CD1c-positive myeloid dendritic cell (primary cell): ENCODE results near the gene PRKCA.

Experiments used
- DNase-seq: peaks from one replicate; pipeline ENCODE4 v3.0.0-alpha.2; 2016; ENCODE audit errors: extremely low spot score

Gene PRKCA

DNA sequence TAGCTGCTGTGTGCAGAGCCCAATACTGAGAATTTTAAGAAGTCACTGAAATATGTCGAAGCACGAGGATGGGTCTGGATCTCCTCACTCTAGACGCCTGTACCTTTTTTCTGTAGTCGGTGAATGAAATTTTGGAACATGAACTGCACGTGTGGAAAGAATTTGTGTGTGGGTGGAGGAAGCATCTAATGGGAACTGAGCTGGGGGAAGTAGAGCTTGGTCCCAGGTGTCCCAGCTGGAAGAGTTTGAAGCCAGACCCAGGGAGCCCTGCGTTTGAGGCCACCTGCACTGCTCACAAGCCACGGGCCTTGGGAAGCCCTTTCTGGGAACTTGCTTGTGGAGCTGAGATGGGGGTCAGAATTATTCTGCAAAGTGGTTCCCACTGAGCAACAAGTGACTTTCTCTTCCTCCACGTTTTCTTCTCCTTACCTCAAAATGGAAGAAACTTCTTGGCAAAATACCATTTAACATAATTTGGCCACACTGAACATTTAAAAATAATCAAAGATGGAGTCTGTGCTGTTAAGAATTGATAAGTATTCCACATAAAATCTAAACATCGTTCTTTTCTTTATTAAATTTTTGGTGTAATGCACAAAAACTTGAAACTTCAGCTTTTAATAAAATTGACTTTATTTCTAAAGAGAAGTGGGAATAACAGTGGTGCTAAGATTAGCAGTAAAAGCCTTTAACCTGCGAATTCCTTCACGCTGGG lies 163.8 kb downstream of the PRKCA start:
- peak; percentile 36 for DNase-seq

DNA sequence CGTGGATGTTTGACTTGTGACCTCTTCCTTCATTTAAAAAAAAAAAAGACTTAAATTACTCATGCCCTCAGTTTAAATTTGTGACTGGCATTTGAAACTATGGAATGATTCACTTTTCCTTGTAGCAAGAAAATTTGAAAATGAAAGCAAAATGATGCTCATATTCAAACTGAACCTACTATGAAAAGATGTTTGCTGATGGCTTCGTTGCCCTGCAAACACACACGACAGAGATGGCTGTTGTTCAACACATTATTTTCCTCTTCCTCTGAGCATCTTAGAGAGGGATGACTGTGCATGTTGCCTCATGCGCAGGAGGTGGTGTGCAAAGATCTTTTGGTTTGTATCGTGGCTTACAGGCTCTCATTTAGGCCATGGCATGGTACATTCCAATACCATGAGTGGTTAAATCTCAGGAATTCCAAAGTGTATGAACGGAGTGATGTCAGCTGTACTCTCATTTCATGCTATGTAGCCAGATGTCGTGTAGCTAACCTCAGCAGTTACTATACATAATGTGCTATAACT lies 164.5 kb downstream of the PRKCA start:
- DNase-seq, result peak; percentile 84

DNA sequence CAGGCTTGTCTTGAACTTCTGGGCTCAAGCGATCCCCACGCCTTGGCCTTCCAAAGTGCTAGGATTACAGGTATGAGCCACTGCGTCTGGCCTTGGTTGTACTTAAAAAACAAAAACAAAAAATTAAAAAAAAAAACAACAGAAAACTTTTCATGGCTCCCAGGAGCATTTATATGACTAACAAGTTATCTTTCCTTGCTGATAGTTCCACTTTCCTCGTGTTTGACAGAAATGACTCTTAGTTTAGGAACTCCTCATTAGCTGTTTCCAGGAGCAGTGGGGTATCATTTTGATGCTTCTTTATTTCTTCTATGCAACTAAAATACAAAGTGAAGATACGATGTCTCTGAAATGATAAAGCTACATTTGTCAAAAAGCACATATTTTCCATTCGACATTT lies 165.4 kb downstream of the PRKCA start:
- DNase-seq, result peak; percentile 53

DNA sequence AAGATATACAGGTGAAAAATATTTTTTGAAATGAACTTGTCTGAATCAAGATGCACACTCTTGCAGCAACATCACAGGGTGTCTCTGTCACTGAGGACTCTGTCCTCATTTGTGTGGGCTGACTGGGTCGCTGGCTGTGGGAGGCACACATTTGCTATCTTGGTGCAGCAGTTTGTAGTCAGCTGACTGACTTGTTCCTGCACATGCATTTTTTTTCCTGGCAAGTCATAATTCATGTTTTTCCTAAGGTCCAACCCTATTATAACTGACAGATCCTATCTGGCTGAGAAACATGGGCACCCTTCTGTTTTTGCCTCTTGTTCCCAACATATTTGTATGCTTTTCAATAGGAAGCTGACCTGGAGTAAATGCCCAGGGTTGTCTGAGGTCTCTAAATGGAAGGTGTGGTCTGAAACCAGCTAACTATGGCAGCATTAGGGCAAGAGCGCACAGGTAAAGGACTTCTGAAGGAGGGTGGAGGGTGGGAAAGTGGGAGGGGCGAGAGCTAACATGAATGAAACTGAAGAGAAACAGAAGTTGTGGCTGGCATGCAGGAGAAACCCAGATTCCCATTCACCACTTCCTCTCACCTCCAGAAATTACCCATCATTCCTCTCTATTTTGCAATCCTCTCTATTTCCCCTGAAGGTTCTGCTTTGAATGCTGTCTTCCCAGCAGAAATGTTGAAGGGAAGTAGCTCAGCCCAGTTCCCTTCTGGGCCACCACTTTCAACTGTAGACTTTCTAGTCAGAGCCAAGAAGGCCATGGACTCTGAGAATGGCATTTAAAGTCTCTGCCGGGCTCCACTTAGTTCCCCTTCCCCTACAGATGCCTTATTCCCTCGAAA lies 166.1 kb downstream of the PRKCA start:
- DNase-seq, result peak; percentile 95

DNA sequence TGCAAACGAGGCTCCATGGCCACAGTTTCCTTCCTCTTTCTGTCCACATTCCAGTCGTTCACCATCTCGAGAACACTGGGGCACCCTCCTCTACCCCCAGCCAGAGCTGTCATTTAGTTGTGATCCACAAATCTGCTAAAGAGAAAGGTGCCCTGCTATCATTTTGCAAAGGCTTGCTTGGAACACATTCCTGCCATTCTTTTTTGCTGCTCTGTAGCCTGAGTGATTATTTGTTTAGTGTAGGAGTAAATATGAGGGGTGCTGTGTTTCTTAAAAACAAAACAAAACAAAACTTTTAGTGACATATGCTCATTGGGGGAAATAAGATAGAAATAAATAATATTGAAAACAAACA lies 166.7 kb downstream of the PRKCA start:
- DNase-seq, result no peak

DNA sequence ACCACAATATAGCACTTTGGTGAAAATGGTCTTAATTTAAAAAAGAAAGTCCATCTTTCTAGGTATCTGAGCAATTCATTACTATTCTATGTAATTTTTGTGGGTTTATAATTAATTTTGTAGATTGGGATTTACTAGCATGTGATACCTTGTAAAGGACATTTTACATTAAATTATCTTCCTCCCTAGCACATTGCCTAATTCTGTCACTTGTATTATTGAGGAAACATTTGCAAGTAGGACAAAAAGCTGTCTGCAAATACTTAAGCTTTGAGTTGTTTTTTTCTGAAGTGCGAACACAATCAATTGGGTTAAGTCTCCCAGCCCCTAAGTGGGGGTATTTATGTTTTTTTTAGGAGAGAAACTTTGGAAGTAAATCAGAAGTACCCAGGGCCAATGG lies 167.0 kb downstream of the PRKCA start:
- peak; percentile 26 for DNase-seq

DNA sequence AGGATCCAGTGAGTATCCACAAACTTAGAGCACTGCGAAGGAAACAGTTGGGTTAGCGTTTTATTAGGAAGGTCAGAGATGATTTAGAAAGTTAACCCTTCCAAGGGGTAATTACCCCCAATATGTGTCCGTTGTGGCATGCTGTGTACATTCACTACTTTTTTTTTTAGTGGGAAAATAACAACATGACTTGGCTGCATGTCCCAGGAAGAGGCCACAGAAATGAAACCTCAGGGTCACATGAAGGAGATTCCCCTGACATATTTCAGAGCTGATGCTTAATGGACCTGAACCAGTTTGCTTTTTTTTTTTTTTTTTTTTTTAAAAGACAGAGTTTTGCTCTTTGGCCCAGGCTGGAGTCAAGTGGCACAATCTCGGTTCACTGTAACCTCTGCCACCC lies 167.5 kb downstream of the PRKCA start:
- DNase-seq, result no peak

DNA sequence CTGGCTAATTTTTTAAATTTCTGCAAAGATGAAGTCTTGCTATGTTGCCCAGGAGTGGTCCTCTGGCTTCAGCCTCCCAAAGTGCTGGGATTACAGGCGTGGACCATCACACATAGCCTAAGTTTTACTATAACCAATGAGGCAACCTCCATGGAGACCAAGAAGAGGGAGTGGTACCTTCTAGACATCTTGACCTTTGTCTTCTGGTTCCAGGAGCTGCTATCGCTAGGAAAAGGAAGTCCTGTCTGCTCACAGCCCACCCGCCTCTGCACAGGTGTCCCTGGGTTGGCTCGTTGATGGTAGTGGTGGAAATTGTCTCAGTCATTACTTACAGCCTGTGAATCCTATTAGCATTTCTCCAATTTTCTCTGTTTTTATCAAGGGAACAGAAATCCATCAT lies 169.7 kb downstream of the PRKCA start:
- DNase-seq, result no peak

DNA sequence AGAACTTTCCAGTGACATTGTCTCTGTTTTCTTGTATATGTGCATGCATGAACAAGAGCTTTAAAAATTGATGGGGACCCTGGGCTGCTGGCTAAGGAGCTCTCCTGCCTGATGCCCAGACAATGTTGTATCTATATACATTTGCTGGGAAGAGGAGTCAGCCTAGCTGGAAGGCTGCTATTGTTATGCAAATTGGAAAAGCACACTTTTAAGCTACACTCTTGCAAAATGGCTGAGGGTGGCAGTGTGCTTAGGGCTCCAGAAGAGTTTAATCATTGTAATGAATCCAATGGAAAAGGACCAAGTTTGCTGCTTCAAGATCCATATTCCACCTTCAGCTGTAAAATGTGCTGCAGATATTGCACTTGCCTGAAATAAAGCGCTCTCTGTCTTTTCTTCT lies 171.8 kb downstream of the PRKCA start:
- no peak for DNase-seq

DNA sequence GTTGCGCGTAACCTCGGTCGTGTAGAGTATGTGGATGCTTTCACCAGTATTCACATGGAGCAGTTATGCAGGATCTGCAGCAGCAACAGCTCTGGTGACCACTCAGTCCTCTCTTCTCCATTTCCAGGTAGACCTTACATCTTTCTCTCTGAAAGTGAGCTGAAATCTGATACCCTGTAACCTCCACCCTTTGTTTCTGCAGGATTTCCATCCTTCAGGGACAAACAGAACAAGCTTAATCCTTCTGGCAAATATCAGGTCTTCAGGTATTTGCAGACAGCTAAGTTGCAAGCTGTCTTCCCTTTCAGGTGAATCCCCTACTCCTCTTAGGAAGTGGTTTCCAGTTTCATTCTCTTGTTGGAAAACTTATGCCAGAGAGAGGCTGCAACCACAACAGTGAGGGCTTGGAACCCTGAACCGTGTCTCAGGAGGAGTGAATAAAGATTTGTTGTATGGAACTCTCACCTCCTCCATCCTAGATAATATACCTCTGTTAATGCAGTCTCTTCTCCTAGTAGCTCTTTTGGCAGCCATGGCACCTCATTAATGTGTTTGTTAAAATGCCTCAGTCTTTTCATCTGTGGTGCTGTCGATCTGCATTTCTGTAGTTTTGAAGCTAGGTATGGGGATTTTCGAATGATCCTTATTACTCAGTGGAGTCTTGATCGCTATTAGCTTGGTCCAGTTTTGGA lies 172.5 kb downstream of the PRKCA start:
- DNase-seq, result no peak

DNA sequence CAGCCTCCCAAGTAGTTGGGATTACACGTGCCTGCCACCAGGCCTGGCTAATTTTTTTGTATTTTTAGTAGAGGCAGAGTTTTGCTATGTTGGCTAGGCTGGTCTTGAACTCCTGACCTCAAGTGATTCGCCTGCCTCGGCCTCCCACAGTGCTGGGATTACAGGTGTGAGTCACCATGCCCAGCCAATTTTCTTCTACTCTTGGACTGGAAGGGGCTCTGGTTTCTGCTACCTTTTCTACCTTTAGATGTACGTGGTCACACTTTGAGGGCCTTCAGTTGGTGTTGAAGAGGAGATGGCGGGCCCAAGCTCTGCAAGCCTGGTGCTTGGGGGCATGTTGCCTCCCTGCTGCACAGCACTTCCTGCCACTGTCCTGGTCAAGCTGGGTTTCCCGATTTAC lies 173.6 kb downstream of the PRKCA start:
- DNase-seq, result no peak

DNA sequence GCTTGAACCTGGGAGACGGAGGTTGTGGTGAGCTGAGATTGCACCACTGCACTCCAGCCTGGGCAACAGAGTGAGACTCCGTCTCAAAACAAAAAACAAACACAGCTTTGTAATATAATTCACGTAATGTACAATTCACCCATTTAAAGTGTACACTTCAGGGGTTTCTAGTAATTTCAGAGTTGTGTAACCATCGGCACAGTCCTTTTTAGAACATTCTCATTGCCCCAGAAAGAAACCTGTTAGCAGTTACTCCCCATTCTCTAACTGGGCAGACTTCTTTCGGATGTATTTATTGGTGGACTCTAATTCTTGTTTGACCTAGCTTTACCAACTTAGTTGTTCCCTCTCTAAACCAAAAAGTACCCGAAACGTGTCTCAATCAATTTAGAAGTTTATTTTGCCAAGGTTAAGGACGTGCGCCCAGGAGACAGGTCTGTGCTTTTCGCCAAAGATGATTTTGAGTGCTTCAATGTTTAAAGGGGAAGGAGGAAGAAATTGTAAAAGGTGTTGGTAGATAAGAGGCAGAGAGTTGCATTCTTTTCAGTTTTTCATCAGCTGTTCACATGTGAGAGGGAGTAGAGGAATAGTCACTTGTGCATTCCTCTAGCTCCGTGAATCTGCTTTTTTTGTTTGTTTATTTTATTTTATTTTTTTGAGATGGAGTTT lies 175.3 kb downstream of the PRKCA start:
- no peak for DNase-seq

DNA sequence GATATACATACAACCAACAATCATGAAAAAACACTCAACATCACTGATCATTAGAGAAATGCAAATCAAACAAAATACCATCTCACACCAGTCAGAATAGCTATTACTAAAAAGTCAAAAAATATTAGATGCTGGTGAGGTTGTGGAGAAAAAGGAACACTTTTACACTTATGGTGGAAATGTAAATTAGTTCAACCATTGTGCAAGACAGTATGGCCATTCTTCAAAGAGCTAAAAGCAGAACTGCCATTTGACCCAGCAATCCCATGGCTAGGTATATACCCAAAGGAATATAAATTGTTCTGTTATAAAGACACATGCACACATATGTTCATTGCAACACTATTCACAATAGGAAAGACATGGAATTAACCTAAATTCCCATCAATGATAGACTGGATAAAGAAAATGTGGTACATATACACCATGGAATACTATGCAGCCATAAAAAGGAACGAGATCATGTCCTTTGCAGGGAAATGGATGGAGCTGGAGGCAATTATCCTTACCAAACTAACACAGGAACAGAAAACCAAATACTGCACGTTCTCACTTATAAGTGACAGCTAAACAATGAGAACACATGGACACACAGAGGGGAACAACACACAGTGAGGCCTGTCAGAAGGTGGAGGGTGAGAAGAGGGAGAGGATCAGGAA lies 176.9 kb downstream of the PRKCA start:
- peak; percentile 43 for DNase-seq

DNA sequence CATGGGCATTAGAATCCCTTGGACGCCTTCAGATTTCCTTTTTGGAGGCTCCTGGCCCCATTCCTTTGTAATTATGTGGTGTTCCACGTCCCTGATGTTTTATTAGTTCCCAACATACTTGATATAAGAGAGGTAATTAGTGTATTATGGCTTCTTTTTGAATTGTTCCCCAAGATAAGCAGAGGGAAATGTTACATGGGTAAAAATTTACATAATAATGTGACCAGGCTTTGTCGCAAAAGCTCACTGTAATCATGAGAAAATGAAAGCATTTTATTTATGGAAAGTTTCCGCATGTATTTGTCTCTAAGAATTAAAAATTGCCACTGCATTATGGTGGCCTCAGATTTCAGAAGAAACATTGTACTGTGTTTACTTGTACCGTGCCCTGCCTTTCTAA lies 177.8 kb downstream of the PRKCA start:
- no peak for DNase-seq

DNA sequence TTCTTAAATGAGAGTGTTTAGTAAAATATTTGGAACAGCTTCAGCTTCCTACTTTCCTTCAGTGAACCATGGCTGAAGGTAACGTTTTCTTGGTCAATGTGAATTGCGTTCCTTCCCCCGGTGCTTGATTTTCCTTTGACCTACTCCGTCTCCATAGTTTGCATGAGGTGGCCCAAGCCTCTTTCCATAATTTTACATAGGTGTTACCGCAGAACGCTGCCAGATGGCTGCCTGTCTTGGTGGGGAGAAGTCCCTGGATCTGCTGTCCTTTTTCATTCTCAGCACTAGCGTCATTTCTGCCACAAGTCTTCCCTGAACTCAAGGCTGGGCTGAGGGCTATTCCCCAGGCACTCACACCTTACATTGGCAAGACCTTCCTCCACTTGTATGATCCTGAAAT lies 178.4 kb downstream of the PRKCA start:
- no peak for DNase-seq

DNA sequence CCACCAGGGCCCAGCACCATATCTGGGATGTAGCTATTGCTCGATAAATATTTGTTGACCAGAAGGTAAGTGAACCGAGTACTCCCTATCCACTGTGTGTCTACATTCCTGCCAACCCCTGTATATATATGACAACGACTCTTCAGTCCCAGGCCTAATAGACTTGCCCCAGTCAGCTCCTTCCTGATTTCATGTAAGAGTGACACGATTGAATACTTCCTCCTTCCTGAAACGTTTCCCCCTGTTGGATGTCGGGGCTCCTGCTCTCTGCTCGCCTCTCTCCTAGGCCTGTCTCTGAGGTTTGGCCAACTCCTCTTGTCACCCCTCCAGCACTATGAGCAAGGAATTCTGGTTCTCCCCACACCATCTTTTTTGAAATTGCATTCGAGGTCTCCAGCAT lies 178.9 kb downstream of the PRKCA start:
- peak; percentile 29 for DNase-seq

DNA sequence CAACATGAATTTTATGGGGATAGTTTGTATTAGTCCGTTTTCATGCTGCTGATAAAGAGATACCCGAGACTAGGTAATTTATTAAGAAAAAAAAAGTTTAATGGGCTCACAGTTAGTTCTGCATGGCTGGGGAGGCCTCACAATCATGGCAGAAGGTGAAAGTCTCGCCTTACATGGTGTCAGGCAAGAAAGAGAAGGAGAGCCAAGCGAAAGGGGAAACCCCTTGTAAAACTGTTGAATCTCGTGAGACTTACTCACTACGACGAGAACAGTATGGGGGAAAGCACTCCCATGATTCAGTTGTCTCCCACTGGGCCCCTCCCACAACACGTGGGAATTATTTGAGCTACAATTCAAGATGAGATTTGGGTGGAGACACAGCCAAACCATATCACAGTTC lies 181.5 kb downstream of the PRKCA start:
- DNase-seq, result no peak

DNA sequence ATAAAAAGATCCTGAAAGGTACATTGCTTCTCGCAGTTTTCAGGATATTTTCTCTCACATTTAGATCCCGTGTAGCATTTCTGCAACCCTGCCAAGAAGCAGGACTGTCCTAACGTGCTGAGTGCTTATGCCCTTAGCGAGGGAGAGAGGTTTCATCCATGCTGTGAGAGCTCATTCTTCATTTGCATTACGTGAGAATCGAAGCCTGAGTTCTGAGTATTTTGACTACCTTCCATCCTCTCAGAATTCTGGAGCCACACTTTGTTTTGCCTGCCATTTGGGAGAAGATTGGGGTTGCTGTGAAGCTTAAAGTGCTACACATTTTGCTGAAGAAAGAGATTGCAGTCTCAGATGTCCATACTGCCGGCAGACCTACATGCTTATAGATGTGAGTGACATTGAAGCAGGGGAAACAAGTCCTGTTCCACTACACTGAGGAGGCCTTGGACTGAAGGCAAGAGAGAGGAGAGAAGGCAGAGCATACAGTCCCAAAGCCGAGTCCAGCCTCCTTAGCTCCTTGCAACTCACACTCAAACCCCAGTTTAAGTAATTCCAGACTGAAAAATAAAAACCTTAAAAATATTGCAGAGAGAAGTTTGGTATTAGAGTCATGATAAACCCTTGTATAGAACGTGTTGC lies 183.0 kb downstream of the PRKCA start:
- DNase-seq, result no peak

DNA sequence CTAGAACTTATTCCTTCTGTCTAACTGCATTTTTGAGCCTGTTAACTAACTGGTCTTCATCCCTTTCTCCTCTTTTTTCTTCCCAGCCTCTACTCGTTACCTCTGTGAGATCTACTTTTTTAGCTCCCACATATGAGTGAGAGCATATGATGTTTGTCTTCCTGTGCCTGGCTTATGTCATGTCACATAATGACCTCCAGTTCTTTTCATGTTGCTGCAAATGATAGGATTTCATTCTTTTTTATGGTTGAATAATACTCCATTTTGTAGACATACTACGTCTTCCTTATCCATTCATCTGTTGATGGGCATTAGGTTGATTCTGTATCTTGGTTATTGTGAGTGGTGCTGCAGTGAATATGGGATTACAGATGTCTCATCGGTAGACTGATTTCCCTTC lies 184.7 kb downstream of the PRKCA start:
- no peak for DNase-seq

DNA sequence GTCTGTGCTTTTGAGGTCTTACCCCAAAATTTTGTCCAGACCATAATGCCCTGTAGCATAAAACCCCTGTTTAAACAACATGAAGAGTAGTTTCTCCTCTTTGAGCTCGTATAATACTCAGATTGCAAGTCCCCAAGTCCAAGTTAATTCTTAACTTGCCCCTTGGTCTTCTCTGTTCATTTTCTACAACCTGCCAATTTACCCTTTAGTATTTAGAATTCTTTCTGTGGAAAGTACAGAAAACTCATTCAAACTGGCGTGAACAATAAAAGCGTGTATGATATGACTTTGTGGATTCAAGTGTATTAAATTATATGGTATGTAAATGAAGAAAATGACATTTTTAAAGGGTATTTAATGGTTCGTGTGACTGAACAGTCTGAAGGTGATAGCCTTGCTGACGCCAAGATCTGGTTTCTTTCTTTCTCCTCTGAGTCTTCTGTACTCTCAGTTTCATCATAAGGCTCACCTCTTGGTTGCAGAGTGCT lies 185.6 kb downstream of the PRKCA start:
- no peak for DNase-seq

DNA sequence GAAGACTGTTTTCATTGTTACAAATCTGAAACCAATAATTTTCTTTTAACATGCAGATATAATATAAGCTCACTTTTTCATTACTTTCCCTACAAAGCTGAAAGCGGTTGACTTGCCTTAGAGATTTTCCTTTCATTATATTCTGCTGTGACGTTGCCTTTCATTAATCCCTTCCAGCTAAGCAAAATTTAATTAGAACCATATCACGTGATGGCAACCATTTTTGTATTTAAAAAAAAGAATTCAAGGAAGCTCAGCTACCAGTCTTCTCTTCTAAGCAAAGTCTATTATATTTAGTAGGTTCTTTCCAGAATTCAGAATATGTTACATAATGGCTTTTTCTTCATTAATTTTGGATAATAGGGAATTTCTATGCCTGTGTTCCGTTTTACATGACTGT lies 186.5 kb downstream of the PRKCA start:
- DNase-seq, result no peak
